ENCODE data around the gene KIAA1549.

Gene KIAA1549

GRCh38 chr7:138957217-138957616 lies 24.0 kb downstream of the KIAA1549 start:
- no peaks in the 10 kb centered on the region for H3K9me2 ChIP-seq (replicated peaks; ENCODE audit: insufficient read depth, low read length)
- TF ChIP-seq CTCF (IDR thresholded peaks at IDR 0.05; ENCODE audit: insufficient read depth, low read length, poor library complexity, severe bottlenecking): no peak
- TF ChIP-seq EZH2phosphoT487 (conservative IDR thresholded peaks at IDR 0.05; ENCODE audit: low read length): no peak
- no peak overlapping the region for H2AFZ ChIP-seq (ENCODE audit: low read depth, low read length, severe bottlenecking)
- no peaks in the 10 kb centered on the region for H3K36me3 ChIP-seq (ENCODE audit: low read length)
- no peak overlapping the region for H3K4me2 ChIP-seq (ENCODE audit: low read depth, low read length, poor library complexity, severe bottlenecking)
- no peaks in the 10 kb centered on the region for H3F3A ChIP-seq (ENCODE audit: insufficient read depth)
- H3K79me2 ChIP-seq (ENCODE audit: insufficient read depth, low read length): no peaks in the 10 kb centered on the region
- H3K9me3 ChIP-seq (ENCODE audit: insufficient read depth, low read length): no peaks in the 10 kb centered on the region
- H3K4me3 ChIP-seq (ENCODE audit: insufficient read depth, low read length, poor library complexity, severe bottlenecking): no peak overlapping the region
- H3K27me3 ChIP-seq (ENCODE audit: low read length): no peaks in the 10 kb centered on the region
- no peak overlapping the region for H3K9ac ChIP-seq (ENCODE audit: low read length)
- H4K20me1 ChIP-seq (ENCODE audit: low read depth, low read length): no peaks in the 10 kb centered on the region
- no peak overlapping the region for H3K27ac ChIP-seq (ENCODE audit: low read depth, low read length)

DNA sequence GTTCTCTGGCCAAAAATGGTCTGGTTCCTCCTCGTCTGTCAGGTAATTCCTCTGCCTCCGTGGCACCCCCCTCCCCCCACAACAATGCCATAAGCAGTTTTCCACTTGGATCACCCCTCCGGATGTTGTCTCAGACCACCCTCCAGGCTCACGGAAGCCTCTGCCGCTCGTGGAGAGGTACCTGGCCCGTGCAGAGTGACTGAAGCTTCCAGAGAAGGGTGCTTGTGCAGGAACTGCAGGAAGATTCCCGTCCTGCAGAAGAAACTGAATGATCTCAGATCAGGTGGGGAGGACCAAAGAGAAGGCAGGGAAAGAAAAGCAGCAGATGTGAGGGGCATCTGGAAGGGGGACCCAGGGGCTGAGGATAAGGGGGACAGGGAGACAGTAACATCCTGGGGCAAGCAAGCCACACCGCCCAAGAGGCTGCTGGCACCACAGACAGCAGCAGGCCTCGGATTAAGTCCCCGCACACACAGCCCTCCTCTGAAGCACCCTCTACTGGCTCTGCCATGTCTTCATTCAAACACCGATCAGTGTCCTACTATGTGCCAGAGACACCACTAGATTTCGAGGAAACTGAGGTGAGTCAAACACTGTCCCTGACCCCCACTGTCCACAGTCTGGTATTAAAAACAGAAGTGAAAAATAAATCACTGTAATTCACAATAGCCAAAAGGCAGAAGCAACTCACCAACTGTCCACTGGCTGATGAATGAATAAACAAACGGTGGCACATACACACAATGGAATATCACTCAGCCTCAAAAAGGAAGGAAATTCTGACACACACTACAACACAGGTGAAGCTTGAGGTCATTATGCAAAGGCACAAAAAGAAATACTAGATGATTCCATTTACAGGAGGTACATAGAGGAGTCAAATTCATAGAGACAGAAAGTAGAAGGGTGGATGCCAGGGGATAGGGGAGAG lies 26.4 kb downstream of the KIAA1549 start:
- Histone ChIP-seq H3K4me3 (ENCODE audit: insufficient read depth, low read length, poor library complexity, severe bottlenecking) (no peak overlapping the region), H3K79me2 (ENCODE audit: insufficient read depth, low read length) (no peaks in the 10 kb centered on the region), H3K9me3 (ENCODE audit: insufficient read depth, low read length) (no peaks in the 10 kb centered on the region), H3K9me2 (replicated peaks; ENCODE audit: insufficient read depth, low read length) (no peaks in the 10 kb centered on the region), H3K4me2 (ENCODE audit: low read depth, low read length, poor library complexity, severe bottlenecking) (no peak overlapping the region), H4K20me1 (ENCODE audit: low read depth, low read length) (no peaks in the 10 kb centered on the region), H3K9ac (ENCODE audit: low read length) (no peak overlapping the region), H3K36me3 (ENCODE audit: low read length) (no peaks in the 10 kb centered on the region), H3K27ac (ENCODE audit: low read depth, low read length) (no peak overlapping the region), H3K27me3 (ENCODE audit: low read length) (no peaks in the 10 kb centered on the region), H3F3A (ENCODE audit: insufficient read depth) (no peaks in the 10 kb centered on the region), H2AFZ (ENCODE audit: low read depth, low read length, severe bottlenecking) (no peak overlapping the region)
- TF ChIP-seq CTCF (IDR thresholded peaks at IDR 0.05; ENCODE audit: insufficient read depth, low read length, poor library complexity, severe bottlenecking) (no peak), EZH2phosphoT487 (conservative IDR thresholded peaks at IDR 0.05; ENCODE audit: low read length) (no peak)

DNA sequence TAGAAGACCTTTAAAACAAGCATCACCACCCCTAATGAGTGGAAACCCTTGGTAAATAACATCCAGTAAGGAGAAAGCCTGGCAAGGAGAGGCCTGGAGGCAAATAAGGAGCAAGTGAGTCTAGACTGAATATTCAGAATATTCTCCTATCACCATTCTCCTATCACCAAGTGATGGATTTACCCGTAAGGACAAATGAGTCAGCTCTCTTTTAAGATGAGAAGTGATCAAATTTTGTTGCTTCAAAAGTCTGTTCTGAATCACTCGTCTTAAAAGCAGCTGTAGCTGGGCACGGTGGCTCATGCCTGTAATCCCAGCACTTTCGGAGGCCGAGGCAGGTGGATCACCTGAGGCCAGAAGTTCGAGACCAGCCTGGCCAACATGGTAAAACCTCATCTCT lies 28.4 kb downstream of the KIAA1549 start:
- no peaks in the 10 kb centered on the region for H3K9me3 ChIP-seq (ENCODE audit: insufficient read depth, low read length)
- no peaks in the 10 kb centered on the region for H3K9me2 ChIP-seq (replicated peaks; ENCODE audit: insufficient read depth, low read length)
- no peaks in the 10 kb centered on the region for H3K79me2 ChIP-seq (ENCODE audit: insufficient read depth, low read length)
- H3K36me3 ChIP-seq (ENCODE audit: low read length): no peaks in the 10 kb centered on the region
- H3K27ac ChIP-seq (ENCODE audit: low read depth, low read length): no peak overlapping the region
- no peak for TF ChIP-seq EZH2phosphoT487 (conservative IDR thresholded peaks at IDR 0.05; ENCODE audit: low read length)
- H3K9ac ChIP-seq (ENCODE audit: low read length): no peak overlapping the region
- H3K4me2 ChIP-seq (ENCODE audit: low read depth, low read length, poor library complexity, severe bottlenecking): no peak overlapping the region
- H3K4me3 ChIP-seq (ENCODE audit: insufficient read depth, low read length, poor library complexity, severe bottlenecking): no peak overlapping the region
- no peak overlapping the region for H2AFZ ChIP-seq (ENCODE audit: low read depth, low read length, severe bottlenecking)
- no peaks in the 10 kb centered on the region for H3F3A ChIP-seq (ENCODE audit: insufficient read depth)
- H4K20me1 ChIP-seq (ENCODE audit: low read depth, low read length): no peaks in the 10 kb centered on the region
- H3K27me3 ChIP-seq (ENCODE audit: low read length): no peaks in the 10 kb centered on the region

DNA sequence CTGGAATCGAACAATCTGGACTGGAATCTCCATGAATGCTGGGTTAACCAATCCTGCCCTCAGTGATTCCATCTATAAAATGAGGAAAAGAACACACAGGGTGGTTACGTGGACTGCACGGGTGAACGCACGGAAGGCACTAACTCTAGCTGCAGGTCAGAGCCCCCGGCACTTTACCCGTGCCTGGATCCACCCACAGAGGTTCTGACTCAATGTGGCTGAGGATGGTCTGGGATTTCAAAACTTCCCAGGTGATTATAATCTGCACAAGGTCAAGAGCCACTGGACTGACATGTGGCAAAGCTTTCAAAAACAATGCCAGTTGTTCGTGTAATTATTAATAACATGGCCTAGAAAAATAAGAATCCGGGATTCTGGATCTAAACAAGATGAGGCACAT lies 29.2 kb downstream of the KIAA1549 start:
- Histone ChIP-seq H3K79me2 (ENCODE audit: insufficient read depth, low read length) (no peaks in the 10 kb centered on the region), H3K4me2 (ENCODE audit: low read depth, low read length, poor library complexity, severe bottlenecking) (no peak overlapping the region), H3K9me2 (replicated peaks; ENCODE audit: insufficient read depth, low read length) (no peaks in the 10 kb centered on the region), H3K4me3 (ENCODE audit: insufficient read depth, low read length, poor library complexity, severe bottlenecking) (no peak overlapping the region), H3K27me3 (ENCODE audit: low read length) (no peaks in the 10 kb centered on the region), H2AFZ (ENCODE audit: low read depth, low read length, severe bottlenecking) (no peak overlapping the region), H3F3A (ENCODE audit: insufficient read depth) (no peaks in the 10 kb centered on the region), H3K36me3 (ENCODE audit: low read length) (no peaks in the 10 kb centered on the region), H3K27ac (ENCODE audit: low read depth, low read length) (no peak overlapping the region), H3K9me3 (ENCODE audit: insufficient read depth, low read length) (no peaks in the 10 kb centered on the region), H3K9ac (ENCODE audit: low read length) (no peak overlapping the region), H4K20me1 (ENCODE audit: low read depth, low read length) (no peaks in the 10 kb centered on the region)
- TF ChIP-seq EZH2phosphoT487 (conservative IDR thresholded peaks at IDR 0.05; ENCODE audit: low read length): no peak
- no peak for TF ChIP-seq CTCF (IDR thresholded peaks at IDR 0.05; ENCODE audit: insufficient read depth, low read length, poor library complexity, severe bottlenecking)
